NCI-H2196 (cell line): ENCODE results near the gene HDLBP.

Experiments used
- DNase-seq: peaks from one replicate; lab custom pipeline; 2025; ENCODE audit not compliant: unreplicated experiment; lab: John Stamatoyannopoulos, UW

Gene HDLBP

GRCh38 chr2:241177526-241178334, 137.7 kb downstream of the HDLBP start:
- DNase-seq, result no peak
